Epithelial cell of prostate (primary cell): ENCODE measurements around the gene FGF12.
A peak's percentile ranks its signal among the peaks of the same experiment; 100 is the strongest.

Experiments used
- DNase-seq: peaks from one replicate; pipeline ENCODE4 v3.0.0-alpha.2; 2011; ENCODE audit warnings: low read depth, low spot score
- H3K27ac ChIP-seq: fragments of 450-650 bp; 2 replicates; pipeline ENCODE4 v1.5.1; 2017; ENCODE audit warnings: mild to moderate bottlenecking

FGF12 gene

GRCh38 chr3:192433704-192434103 is 293.6 kb downstream of the FGF12 start:
- no peak for DNase-seq
- no peak overlapping the region for H3K27ac ChIP-seq

GRCh38 chr3:192422997-192423342 is 304.4 kb downstream of the FGF12 start:
- DNase-seq: no peak
- H3K27ac ChIP-seq: no peak overlapping the region

- DNase-seq: peak; percentile 8
- H3K27ac ChIP-seq: no peak overlapping the region
These were observed 304.9 kb downstream of the FGF12 start for GRCh38 chr3:192422321-192422996.

GRCh38 chr3:192419312-192419711 is 308.0 kb downstream of the FGF12 start:
- H3K27ac ChIP-seq: no peak overlapping the region
- DNase-seq: no peak

- no peak for DNase-seq
- H3K27ac ChIP-seq: no peak overlapping the region
These were observed 309.7 kb downstream of the FGF12 start for GRCh38 chr3:192417559-192418055.

GRCh38 chr3:192417017-192417416 is 310.3 kb downstream of the FGF12 start:
- H3K27ac ChIP-seq: no peak overlapping the region
- DNase-seq: no peak

GRCh38 chr3:192413461-192413860 is 313.9 kb downstream of the FGF12 start:
- peak; percentile 8 for DNase-seq
- H3K27ac ChIP-seq: peak overlapping the region; percentile 25

- no peak for DNase-seq
- no peak overlapping the region for H3K27ac ChIP-seq
These were observed 316.7 kb downstream of the FGF12 start for GRCh38 chr3:192410684-192410960.

GRCh38 chr3:192409838-192410683 is 317.3 kb downstream of the FGF12 start:
- no peak for DNase-seq
- no peak overlapping the region for H3K27ac ChIP-seq

GRCh38 chr3:192409201-192409837 is 318.0 kb downstream of the FGF12 start:
- no peak overlapping the region for H3K27ac ChIP-seq
- DNase-seq: no peak

GRCh38 chr3:192408647-192409200 is 318.6 kb downstream of the FGF12 start:
- DNase-seq: no peak

GRCh38 chr3:192408007-192408646 is 319.2 kb downstream of the FGF12 start:
- no peak overlapping the region for H3K27ac ChIP-seq
- no peak for DNase-seq

More at GRCh38 chr3:192408647-192409200, 318.6 kb downstream of the FGF12 start:
- H3K27ac ChIP-seq: no peak overlapping the region

- no peak for DNase-seq
- no peak overlapping the region for H3K27ac ChIP-seq
These were observed 327.6 kb downstream of the FGF12 start for GRCh38 chr3:192399767-192400166.

- no peak for DNase-seq
- H3K27ac ChIP-seq: no peak overlapping the region
These were observed 330.3 kb downstream of the FGF12 start for GRCh38 chr3:192397012-192397411.

GRCh38 chr3:192395506-192395905 is 331.8 kb downstream of the FGF12 start:
- no peak for DNase-seq
- no peak overlapping the region for H3K27ac ChIP-seq

- DNase-seq: no peak
- H3K27ac ChIP-seq: no peak overlapping the region
These were observed 334.4 kb downstream of the FGF12 start for GRCh38 chr3:192392986-192393385.

GRCh38 chr3:192382861-192383260 is 344.5 kb downstream of the FGF12 start:
- no peak for DNase-seq
- H3K27ac ChIP-seq: no peak overlapping the region

GRCh38 chr3:192373586-192373985 is 353.8 kb downstream of the FGF12 start:
- no peak for DNase-seq
- H3K27ac ChIP-seq: no peak overlapping the region

- no peak overlapping the region for H3K27ac ChIP-seq
- DNase-seq: no peak
These were observed 354.3 kb downstream of the FGF12 start for GRCh38 chr3:192373032-192373431.

- no peak overlapping the region for H3K27ac ChIP-seq
- no peak for DNase-seq
These were observed 354.7 kb downstream of the FGF12 start for GRCh38 chr3:192372616-192373015.
